ENCODE results near the gene AP5Z1. TPM values are rescaled to one million over a fixed set of nuclear protein-coding genes. Genes with fewer than 3 reads are reported as not detected.

Gene AP5Z1
- total RNA-seq, 4 donors from 2014 or later = 13.0 to 33.9 (median 26.8) TPM

DNA sequence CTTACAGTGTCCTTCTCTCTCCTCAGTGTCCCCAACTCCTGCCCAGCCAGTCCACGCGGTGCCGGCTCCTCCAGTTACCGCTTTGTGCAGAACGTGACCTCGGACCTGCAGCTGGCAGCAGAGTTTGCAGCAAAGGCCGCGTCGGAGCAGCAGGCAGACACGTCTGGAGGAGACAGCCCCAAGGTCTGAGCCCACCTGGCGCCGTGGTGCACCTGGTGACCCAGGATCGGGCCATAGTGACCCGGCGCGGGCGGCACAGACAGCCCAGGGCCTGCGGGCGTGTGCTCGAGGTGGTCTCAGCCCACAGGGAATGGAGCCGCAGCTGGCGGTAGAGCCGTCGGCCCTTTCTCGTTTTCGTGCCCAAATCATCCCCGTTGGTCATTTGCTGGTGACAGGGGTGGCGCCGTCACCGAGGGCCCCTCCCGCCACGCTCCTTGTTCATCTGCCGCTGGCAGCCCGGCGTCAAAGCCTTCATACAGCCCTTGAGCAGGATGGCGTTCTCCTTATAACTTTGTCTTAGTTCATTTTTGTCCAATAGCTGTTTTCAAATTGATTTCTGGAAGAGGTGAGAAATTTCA, 20.9 kb upstream of the AP5Z1 start:
- H3K36me3 ChIP-seq = peaks cover 0 to 62% of the 10 kb centered on the region in 2 donors
- WGBS, 2 donors (ENCODE audit: low coverage in 1 of 2) = 90% methylated on average over 11 of the region's 36 CpGs; no CpG with 5 or more reads in 1 of the 2 donors
- no peak for ATAC-seq

DNA sequence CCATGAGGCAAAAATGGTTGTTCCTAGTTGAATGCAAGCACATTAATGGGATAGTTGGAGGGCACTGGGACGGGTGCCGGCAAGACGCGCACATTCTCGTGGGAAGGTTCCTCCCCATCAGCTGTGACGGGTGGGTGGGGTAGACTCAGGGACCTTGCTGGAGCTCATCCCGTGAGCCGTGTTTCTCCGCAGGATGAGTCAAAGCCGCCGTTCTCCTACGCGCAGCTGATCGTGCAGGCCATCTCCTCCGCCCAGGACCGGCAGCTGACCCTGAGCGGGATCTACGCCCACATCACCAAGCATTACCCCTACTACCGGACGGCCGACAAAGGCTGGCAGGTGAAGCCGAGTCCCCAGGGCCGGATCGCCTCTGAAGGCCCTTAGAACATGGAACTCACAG, 20.4 kb upstream of the AP5Z1 start:
- Histone ChIP-seq H3K27me3 (no peaks in the 10 kb centered on the region), H3K4me3 (no peak overlapping the region), H3K36me3 (peaks cover 0 to 65% of the 10 kb centered on the region in 2 donors), H3K4me1 (peaks cover 0 to 30% (median 3%) of the 10 kb centered on the region in 3 donors), H3K9me3 (no peaks in the 10 kb centered on the region), H3K27ac (no peak overlapping the region)
- 89% methylated on average over 10 of the region's 24 CpGs; no CpG with 5 or more reads in 1 of the 2 donors for WGBS, 2 donors (ENCODE audit: low coverage in 1 of 2)
- TF ChIP-seq POLR2A (IDR thresholded peaks at IDR 0.05) (no peak), POLR2AphosphoS5 (IDR thresholded peaks at IDR 0.05) (no peak), EP300 (IDR thresholded peaks at IDR 0.05) (no peak)
- TF ChIP-seq, protein P1, sequence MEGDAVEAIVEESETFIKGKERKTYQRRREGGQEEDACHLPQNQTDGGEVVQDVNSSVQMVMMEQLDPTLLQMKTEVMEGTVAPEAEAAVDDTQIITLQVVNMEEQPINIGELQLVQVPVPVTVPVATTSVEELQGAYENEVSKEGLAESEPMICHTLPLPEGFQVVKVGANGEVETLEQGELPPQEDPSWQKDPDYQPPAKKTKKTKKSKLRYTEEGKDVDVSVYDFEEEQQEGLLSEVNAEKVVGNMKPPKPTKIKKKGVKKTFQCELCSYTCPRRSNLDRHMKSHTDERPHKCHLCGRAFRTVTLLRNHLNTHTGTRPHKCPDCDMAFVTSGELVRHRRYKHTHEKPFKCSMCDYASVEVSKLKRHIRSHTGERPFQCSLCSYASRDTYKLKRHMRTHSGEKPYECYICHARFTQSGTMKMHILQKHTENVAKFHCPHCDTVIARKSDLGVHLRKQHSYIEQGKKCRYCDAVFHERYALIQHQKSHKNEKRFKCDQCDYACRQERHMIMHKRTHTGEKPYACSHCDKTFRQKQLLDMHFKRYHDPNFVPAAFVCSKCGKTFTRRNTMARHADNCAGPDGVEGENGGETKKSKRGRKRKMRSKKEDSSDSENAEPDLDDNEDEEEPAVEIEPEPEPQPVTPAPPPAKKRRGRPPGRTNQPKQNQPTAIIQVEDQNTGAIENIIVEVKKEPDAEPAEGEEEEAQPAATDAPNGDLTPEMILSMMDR (IDR thresholded peaks at IDR 0.05) = no peak
- ATAC-seq = no peak

More for the DNA sequence above, 20.9 kb upstream of the AP5Z1 start:
- Histone ChIP-seq H3K4me1 (peaks cover 0 to 35% (median 3%) of the 10 kb centered on the region in 3 donors), H3K27me3 (no peaks in the 10 kb centered on the region), H3K4me3 (no peak overlapping the region), H3K9me3 (no peaks in the 10 kb centered on the region), H3K27ac (peak overlapping the region in 1 of 4 donors; percentile 47)
- TF ChIP-seq, protein P1 (IDR thresholded peaks at IDR 0.05) = no peak
- TF ChIP-seq EP300 (IDR thresholded peaks at IDR 0.05) (no peak), POLR2A (IDR thresholded peaks at IDR 0.05) (no peak), POLR2AphosphoS5 (IDR thresholded peaks at IDR 0.05) (no peak)

DNA sequence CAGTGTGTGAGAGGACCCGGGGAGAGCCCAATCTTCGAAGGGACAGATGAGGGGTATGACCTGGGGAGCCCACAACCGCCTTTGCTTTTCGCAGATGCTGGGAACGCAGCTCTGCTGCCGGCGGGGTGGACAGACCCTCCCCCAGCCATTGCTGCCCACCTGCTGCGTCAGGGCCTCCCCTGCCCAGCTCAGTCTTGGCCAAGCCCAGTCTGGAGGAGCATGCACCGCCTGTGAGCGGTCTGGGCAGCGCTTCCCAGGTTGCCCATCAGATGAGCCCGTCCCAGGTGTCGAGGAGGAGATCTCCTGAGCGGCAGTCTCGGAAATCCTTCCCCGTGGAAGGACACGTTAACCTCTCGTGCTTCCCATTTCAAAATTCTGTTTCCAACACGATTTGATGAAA, 17.3 kb upstream of the AP5Z1 start:
- TF ChIP-seq, protein P1 (IDR thresholded peaks at IDR 0.05) = no peak
- TF ChIP-seq POLR2AphosphoS5 (IDR thresholded peaks at IDR 0.05) (no peak), POLR2A (IDR thresholded peaks at IDR 0.05) (no peak), EP300 (IDR thresholded peaks at IDR 0.05) (no peak)
- Histone ChIP-seq H3K4me1 (peaks cover 0 to 16% (median 3%) of the 10 kb centered on the region in 3 donors), H3K9me3 (no peaks in the 10 kb centered on the region), H3K27ac (no peak overlapping the region), H3K36me3 (peaks cover 0 to 89% of the 10 kb centered on the region in 2 donors), H3K27me3 (no peaks in the 10 kb centered on the region), H3K4me3 (no peak overlapping the region)
- no peak for ATAC-seq
- 79 to 88% methylated on average over 6 to 9 of the region's 19 CpGs for WGBS, 2 donors (ENCODE audit: low coverage in 1 of 2)

DNA sequence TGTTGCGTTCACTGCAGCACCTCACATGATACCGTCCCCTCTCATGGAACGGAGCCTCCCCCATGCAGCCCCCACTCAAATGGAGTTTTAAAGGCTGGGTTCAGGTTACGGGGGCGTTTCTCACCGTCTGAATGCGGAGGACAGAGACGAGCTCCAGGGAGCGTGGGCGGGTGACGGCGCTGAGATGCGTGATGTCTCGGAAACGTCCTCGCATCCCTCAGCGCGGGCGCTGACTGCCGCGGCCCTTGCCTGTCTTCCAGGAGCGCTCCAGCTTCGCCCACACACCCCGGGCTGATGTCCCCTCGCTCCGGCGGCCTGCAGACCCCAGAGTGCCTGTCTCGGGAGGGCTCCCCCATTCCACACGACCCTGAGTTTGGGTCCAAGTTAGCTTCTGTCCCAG, 16.6 kb upstream of the AP5Z1 start:
- Histone ChIP-seq H3K27me3 (no peaks in the 10 kb centered on the region), H3K4me1 (peaks cover 0 to 9% (median 3%) of the 10 kb centered on the region in 3 donors), H3K27ac (no peak overlapping the region), H3K36me3 (peaks cover 0 to 96% of the 10 kb centered on the region in 2 donors), H3K4me3 (no peak overlapping the region), H3K9me3 (no peaks in the 10 kb centered on the region)
- 97% methylated on average over 5 of the region's 29 CpGs; no CpG with 5 or more reads in 1 of the 2 donors for WGBS, 2 donors (ENCODE audit: low coverage in 1 of 2)
- ATAC-seq = no peak
- TF ChIP-seq EP300 (IDR thresholded peaks at IDR 0.05) (no peak), POLR2AphosphoS5 (IDR thresholded peaks at IDR 0.05) (no peak), POLR2A (IDR thresholded peaks at IDR 0.05) (no peak)
- TF ChIP-seq, protein P1 (IDR thresholded peaks at IDR 0.05) = no peak

DNA sequence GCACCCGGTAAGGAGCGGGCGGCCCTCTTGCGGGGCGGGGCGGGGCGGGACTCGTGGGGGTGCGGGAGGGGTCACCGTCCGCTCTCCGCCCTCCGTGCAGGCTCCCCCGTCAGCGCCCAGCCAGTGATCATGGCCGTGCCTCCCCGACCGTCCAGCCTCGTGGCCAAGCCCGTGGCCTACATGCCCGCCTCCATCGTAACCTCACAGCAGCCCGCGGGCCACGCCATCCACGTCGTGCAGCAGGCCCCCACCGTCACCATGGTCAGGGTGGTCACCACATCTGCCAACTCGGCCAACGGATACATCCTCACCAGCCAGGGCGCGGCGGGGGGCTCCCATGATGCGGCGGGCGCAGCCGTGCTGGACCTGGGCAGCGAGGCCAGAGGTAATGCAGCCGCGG, 16.2 kb upstream of the AP5Z1 start:
- no peak overlapping the region for H3K4me3 ChIP-seq
- H3K36me3 ChIP-seq = peaks cover 0 to 100% of the 10 kb centered on the region in 2 donors
- no peak overlapping the region for H3K27ac ChIP-seq
- WGBS, 2 donors (ENCODE audit: low coverage in 1 of 2) = 97% methylated on average over 6 of the region's 40 CpGs; no CpG with 5 or more reads in 1 of the 2 donors
- H3K27me3 ChIP-seq = no peaks in the 10 kb centered on the region
- no peaks in the 10 kb centered on the region for H3K9me3 ChIP-seq
- H3K4me1 ChIP-seq = peaks cover 0 to 5% (median 0%) of the 10 kb centered on the region in 3 donors
- ATAC-seq = no peak
- no peak for TF ChIP-seq POLR2A (IDR thresholded peaks at IDR 0.05)
- TF ChIP-seq EP300 (IDR thresholded peaks at IDR 0.05) = no peak
- no peak for TF ChIP-seq POLR2AphosphoS5 (IDR thresholded peaks at IDR 0.05)
- TF ChIP-seq, protein P1 (IDR thresholded peaks at IDR 0.05) = no peak

All from gastroesophageal sphincter (tissue), 4 donors.